ENCODE results near the gene CGB2. TPM values are rescaled to one million over a fixed set of nuclear protein-coding genes. Genes with fewer than 3 reads are reported as not detected.
"Not testable (repeated sequence)": the region's sequence is repeated elsewhere in the genome, so short reads cannot be mapped to it uniquely, and the experiment has no call there.

Gene CGB2
- polyA plus RNA-seq (2013, experiment 1 of 2) = not detected
- not detected for polyA plus RNA-seq (2013, experiment 2 of 2)

- H3K9me3 ChIP-seq (ENCODE audit: control insufficient read depth, low read length); H3K36me3 ChIP-seq (ENCODE audit: control insufficient read depth, insufficient read depth, low read length); H3K27ac ChIP-seq (ENCODE audit: low read depth, low read length, severe bottlenecking); H3K4me1 ChIP-seq (ENCODE audit: control insufficient read depth, insufficient read depth, low read length, poor library complexity, severe bottlenecking); H3K4me3 ChIP-seq (ENCODE audit: extremely low read depth, insufficient read depth, low read length, poor library complexity, severe bottlenecking): not testable (repeated sequence)
- WGBS, 2 experiments (ENCODE audit: insufficient coverage in 2 of 2) = 85 to 93% methylated on average over 15 to 17 of the region's 28 CpGs
Observed at GRCh38 chr19:49031642-49032301, at the start of gene CGB2. TSS of gene CGB2 (plus strand) at chr19:49031890. CDS start at chr19:49032096, 206 bp downstream.

- no peak overlapping the region for H3K4me3 ChIP-seq (ENCODE audit: extremely low read depth, insufficient read depth, low read length, poor library complexity, severe bottlenecking)
- peaks cover 3% of the 10 kb centered on the region for H3K4me1 ChIP-seq (ENCODE audit: control insufficient read depth, insufficient read depth, low read length, poor library complexity, severe bottlenecking)
- H3K36me3 ChIP-seq (ENCODE audit: control insufficient read depth, insufficient read depth, low read length) = peaks cover 80% of the 10 kb centered on the region
- no peaks in the 10 kb centered on the region for H3K9me3 ChIP-seq (ENCODE audit: control insufficient read depth, low read length)
- 94 to 97% methylated on average over 6 to 9 of the region's 9 CpGs for WGBS, 2 experiments (ENCODE audit: insufficient coverage in 2 of 2)
- H3K27ac ChIP-seq (ENCODE audit: low read depth, low read length, severe bottlenecking) = no peak overlapping the region
Observed at GRCh38 chr19:48982280-48982679, 49.4 kb upstream of the CGB2 start.

GRCh38 chr19:48985711-48986110 is 46.0 kb upstream of the CGB2 start:
- no peaks in the 10 kb centered on the region for H3K4me1 ChIP-seq (ENCODE audit: control insufficient read depth, insufficient read depth, low read length, poor library complexity, severe bottlenecking)
- H3K27ac ChIP-seq (ENCODE audit: low read depth, low read length, severe bottlenecking) = no peak overlapping the region
- no peak overlapping the region for H3K4me3 ChIP-seq (ENCODE audit: extremely low read depth, insufficient read depth, low read length, poor library complexity, severe bottlenecking)
- WGBS, 2 experiments (ENCODE audit: insufficient coverage in 2 of 2) = 97% methylated on average over 13 of the region's 13 CpGs
- H3K9me3 ChIP-seq (ENCODE audit: control insufficient read depth, low read length) = no peaks in the 10 kb centered on the region
- H3K36me3 ChIP-seq (ENCODE audit: control insufficient read depth, insufficient read depth, low read length) = peaks cover 85% of the 10 kb centered on the region

GRCh38 chr19:48986211-48986610 is 45.5 kb upstream of the CGB2 start:
- no peaks in the 10 kb centered on the region for H3K9me3 ChIP-seq (ENCODE audit: control insufficient read depth, low read length)
- H3K27ac ChIP-seq (ENCODE audit: low read depth, low read length, severe bottlenecking) = no peak overlapping the region
- peaks cover 88% of the 10 kb centered on the region for H3K36me3 ChIP-seq (ENCODE audit: control insufficient read depth, insufficient read depth, low read length)
- H3K4me1 ChIP-seq (ENCODE audit: control insufficient read depth, insufficient read depth, low read length, poor library complexity, severe bottlenecking) = no peaks in the 10 kb centered on the region
- WGBS, 2 experiments (ENCODE audit: insufficient coverage in 2 of 2) = 97 to 100% methylated on average over 1 to 3 of the region's 3 CpGs
- H3K4me3 ChIP-seq (ENCODE audit: extremely low read depth, insufficient read depth, low read length, poor library complexity, severe bottlenecking) = no peak overlapping the region

- Histone ChIP-seq H3K4me1 (ENCODE audit: control insufficient read depth, insufficient read depth, low read length, poor library complexity, severe bottlenecking) (peaks cover 9% of the 10 kb centered on the region), H3K4me3 (ENCODE audit: extremely low read depth, insufficient read depth, low read length, poor library complexity, severe bottlenecking) (no peak overlapping the region), H3K27ac (ENCODE audit: low read depth, low read length, severe bottlenecking) (no peak overlapping the region), H3K36me3 (ENCODE audit: control insufficient read depth, insufficient read depth, low read length) (peaks cover 78% of the 10 kb centered on the region), H3K9me3 (ENCODE audit: control insufficient read depth, low read length) (no peaks in the 10 kb centered on the region)
- 93 to 96% methylated on average over 7 of the region's 7 CpGs for WGBS, 2 experiments (ENCODE audit: insufficient coverage in 2 of 2)
Observed at GRCh38 chr19:48987323-48987722, 44.4 kb upstream of the CGB2 start.

- Histone ChIP-seq H3K4me1 (ENCODE audit: control insufficient read depth, insufficient read depth, low read length, poor library complexity, severe bottlenecking) (peaks cover 9% of the 10 kb centered on the region), H3K4me3 (ENCODE audit: extremely low read depth, insufficient read depth, low read length, poor library complexity, severe bottlenecking) (no peak overlapping the region), H3K36me3 (ENCODE audit: control insufficient read depth, insufficient read depth, low read length) (peaks cover 68% of the 10 kb centered on the region), H3K27ac (ENCODE audit: low read depth, low read length, severe bottlenecking) (no peak overlapping the region), H3K9me3 (ENCODE audit: control insufficient read depth, low read length) (no peaks in the 10 kb centered on the region)
- 97 to 99% methylated on average over 4 to 5 of the region's 7 CpGs for WGBS, 2 experiments (ENCODE audit: insufficient coverage in 2 of 2)
Observed at GRCh38 chr19:48988286-48988685, 43.4 kb upstream of the CGB2 start.

GRCh38 chr19:48988860-48989259 is 42.8 kb upstream of the CGB2 start:
- Histone ChIP-seq H3K4me3 (ENCODE audit: extremely low read depth, insufficient read depth, low read length, poor library complexity, severe bottlenecking) (no peak overlapping the region), H3K36me3 (ENCODE audit: control insufficient read depth, insufficient read depth, low read length) (peaks cover 62% of the 10 kb centered on the region), H3K9me3 (ENCODE audit: control insufficient read depth, low read length) (no peaks in the 10 kb centered on the region), H3K4me1 (ENCODE audit: control insufficient read depth, insufficient read depth, low read length, poor library complexity, severe bottlenecking) (peaks cover 9% of the 10 kb centered on the region), H3K27ac (ENCODE audit: low read depth, low read length, severe bottlenecking) (no peak overlapping the region)
- 97 to 98% methylated on average over 4 to 9 of the region's 9 CpGs for WGBS, 2 experiments (ENCODE audit: insufficient coverage in 2 of 2)

- Histone ChIP-seq H3K4me3 (ENCODE audit: extremely low read depth, insufficient read depth, low read length, poor library complexity, severe bottlenecking) (no peak overlapping the region), H3K9me3 (ENCODE audit: control insufficient read depth, low read length) (no peaks in the 10 kb centered on the region), H3K27ac (ENCODE audit: low read depth, low read length, severe bottlenecking) (no peak overlapping the region), H3K4me1 (ENCODE audit: control insufficient read depth, insufficient read depth, low read length, poor library complexity, severe bottlenecking) (peaks cover 14% of the 10 kb centered on the region), H3K36me3 (ENCODE audit: control insufficient read depth, insufficient read depth, low read length) (peaks cover 56% of the 10 kb centered on the region)
- 95 to 97% methylated on average over 12 of the region's 17 CpGs for WGBS, 2 experiments (ENCODE audit: insufficient coverage in 2 of 2)
Observed at GRCh38 chr19:48989701-48990291, 41.9 kb upstream of the CGB2 start.

- peaks cover 16% of the 10 kb centered on the region for H3K4me1 ChIP-seq (ENCODE audit: control insufficient read depth, insufficient read depth, low read length, poor library complexity, severe bottlenecking)
- H3K36me3 ChIP-seq (ENCODE audit: control insufficient read depth, insufficient read depth, low read length) = peaks cover 50% of the 10 kb centered on the region
- no peak overlapping the region for H3K27ac ChIP-seq (ENCODE audit: low read depth, low read length, severe bottlenecking)
- no peak overlapping the region for H3K4me3 ChIP-seq (ENCODE audit: extremely low read depth, insufficient read depth, low read length, poor library complexity, severe bottlenecking)
- no peaks in the 10 kb centered on the region for H3K9me3 ChIP-seq (ENCODE audit: control insufficient read depth, low read length)
- WGBS, 2 experiments (ENCODE audit: insufficient coverage in 2 of 2) = 89 to 96% methylated on average over 4 of the region's 4 CpGs
Observed at GRCh38 chr19:48990400-48990799, 41.3 kb upstream of the CGB2 start.

GRCh38 chr19:48991011-48991609 is 40.6 kb upstream of the CGB2 start:
- WGBS, 2 experiments (ENCODE audit: insufficient coverage in 2 of 2) = 94 to 97% methylated on average over 20 to 22 of the region's 22 CpGs
- peak overlapping the region; percentile 98 for H3K4me3 ChIP-seq (ENCODE audit: extremely low read depth, insufficient read depth, low read length, poor library complexity, severe bottlenecking)
- no peaks in the 10 kb centered on the region for H3K9me3 ChIP-seq (ENCODE audit: control insufficient read depth, low read length)
- peaks cover 16% of the 10 kb centered on the region for H3K4me1 ChIP-seq (ENCODE audit: control insufficient read depth, insufficient read depth, low read length, poor library complexity, severe bottlenecking)
- no peak overlapping the region for H3K27ac ChIP-seq (ENCODE audit: low read depth, low read length, severe bottlenecking)
- peaks cover 43% of the 10 kb centered on the region for H3K36me3 ChIP-seq (ENCODE audit: control insufficient read depth, insufficient read depth, low read length)
